Breast epithelium (tissue), 4 donors: ENCODE data around the gene KRR1. TPM values are rescaled to one million over a fixed set of nuclear protein-coding genes. Genes with fewer than 3 reads are reported as not detected.

Source experiments
- DNase-seq, 2 donors: peaks; one replicate each; pipeline ENCODE4 v3.0.0-alpha.2; 2019; ENCODE audit warnings: low spot score in 2 of 2
- H3K27ac ChIP-seq, 2 donors: fragments of 200-600 bp; sonication (generic) in 1 of 2; one replicate each; pipeline ENCODE4 v1.5.1; 2016 to 2019; ENCODE audit warnings: mild to moderate bottlenecking in 1 of 2
- H3K27me3 ChIP-seq, 2 donors: fragments of 200-600 bp; sonication (generic) in 1 of 2; one replicate each; pipeline versions ENCODE4 v1.5.1 to v1.6.0; 2017 to 2019; ENCODE audit warnings: control low read depth in 1 of 2, mild to moderate bottlenecking in 1 of 2
- H3K36me3 ChIP-seq: fragments of 200-600 bp; one replicate; pipeline ENCODE4 v1.5.1; 2019
- H3K4me1 ChIP-seq, 2 donors: fragments of 200-600 bp; sonication (generic); one replicate each; pipeline ENCODE4 v1.5.1; 2016 to 2019; ENCODE audit warnings: control low read depth in 1 of 2
- H3K4me3 ChIP-seq, 3 donors: fragments of 200-600 bp; sonication (generic); 1 replicate in 2 of 3; 2 replicates in 1 of 3; pipeline ENCODE4 v1.5.1; 2016 to 2019; ENCODE audit warnings: mild to moderate bottlenecking in 3 of 3, moderate library complexity in 2 of 3
- H3K9me3 ChIP-seq, 2 donors: fragments of 200-600 bp; sonication (generic) in 1 of 2; one replicate each; pipeline ENCODE4 v1.5.1; 2016 to 2019; ENCODE audit warnings: control low read depth in 1 of 2
- POLR2A ChIP-seq: fragments of 450-650 bp; IDR thresholded peaks from one replicate; pipeline ENCODE4 v1.6.1; 2016; ENCODE audit warnings: antibody characterized with exemption, mild to moderate bottlenecking, moderate library complexity
- POLR2AphosphoS5 ChIP-seq, 3 donors: sonication (generic); formaldehyde crosslinking; IDR thresholded peaks; one replicate each; pipeline ENCODE4 v1.6.1; 2017; ENCODE audit warnings: antibody characterized with exemption in 3 of 3
- intact Hi-C: fragments of 100-400 bp; cut with DNase I; formaldehyde crosslinking; loops from one replicate; pipeline ENCODE4 v1.15.1; 2023; ENCODE audit warnings: low total_unique reads
- total RNA-seq, 3 donors: library from RNA; depleted of rRNA; stranded (reverse); fragments of >200 nt; gene quantifications; one replicate each; pipeline ENCODE4 v1.1.0, GENCODE V29; 2016
- TF ChIP-seq, protein P1 (sequence below), 3 donors: fragments of 450-650 bp; IDR thresholded peaks; one replicate each; pipeline ENCODE4 v1.5.1; 2016 to 2017; ENCODE audit warnings: antibody characterized with exemption in 3 of 3, mild to moderate bottlenecking in 3 of 3, moderate library complexity in 3 of 3

Gene KRR1
- total RNA-seq, 3 donors from 2014 or later, result 34.1 to 56.9 (median 36.4) TPM

GRCh38 chr12:75507086-75507485 is 4.3 kb downstream of the KRR1 start:
- intact Hi-C loops, result no loop called here
- TF ChIP-seq POLR2AphosphoS5 (IDR thresholded peaks at IDR 0.05) (no peak), POLR2A (no peak)
- TF ChIP-seq, protein P1, sequence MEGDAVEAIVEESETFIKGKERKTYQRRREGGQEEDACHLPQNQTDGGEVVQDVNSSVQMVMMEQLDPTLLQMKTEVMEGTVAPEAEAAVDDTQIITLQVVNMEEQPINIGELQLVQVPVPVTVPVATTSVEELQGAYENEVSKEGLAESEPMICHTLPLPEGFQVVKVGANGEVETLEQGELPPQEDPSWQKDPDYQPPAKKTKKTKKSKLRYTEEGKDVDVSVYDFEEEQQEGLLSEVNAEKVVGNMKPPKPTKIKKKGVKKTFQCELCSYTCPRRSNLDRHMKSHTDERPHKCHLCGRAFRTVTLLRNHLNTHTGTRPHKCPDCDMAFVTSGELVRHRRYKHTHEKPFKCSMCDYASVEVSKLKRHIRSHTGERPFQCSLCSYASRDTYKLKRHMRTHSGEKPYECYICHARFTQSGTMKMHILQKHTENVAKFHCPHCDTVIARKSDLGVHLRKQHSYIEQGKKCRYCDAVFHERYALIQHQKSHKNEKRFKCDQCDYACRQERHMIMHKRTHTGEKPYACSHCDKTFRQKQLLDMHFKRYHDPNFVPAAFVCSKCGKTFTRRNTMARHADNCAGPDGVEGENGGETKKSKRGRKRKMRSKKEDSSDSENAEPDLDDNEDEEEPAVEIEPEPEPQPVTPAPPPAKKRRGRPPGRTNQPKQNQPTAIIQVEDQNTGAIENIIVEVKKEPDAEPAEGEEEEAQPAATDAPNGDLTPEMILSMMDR (IDR thresholded peaks at IDR 0.05), result no peak

DNA sequence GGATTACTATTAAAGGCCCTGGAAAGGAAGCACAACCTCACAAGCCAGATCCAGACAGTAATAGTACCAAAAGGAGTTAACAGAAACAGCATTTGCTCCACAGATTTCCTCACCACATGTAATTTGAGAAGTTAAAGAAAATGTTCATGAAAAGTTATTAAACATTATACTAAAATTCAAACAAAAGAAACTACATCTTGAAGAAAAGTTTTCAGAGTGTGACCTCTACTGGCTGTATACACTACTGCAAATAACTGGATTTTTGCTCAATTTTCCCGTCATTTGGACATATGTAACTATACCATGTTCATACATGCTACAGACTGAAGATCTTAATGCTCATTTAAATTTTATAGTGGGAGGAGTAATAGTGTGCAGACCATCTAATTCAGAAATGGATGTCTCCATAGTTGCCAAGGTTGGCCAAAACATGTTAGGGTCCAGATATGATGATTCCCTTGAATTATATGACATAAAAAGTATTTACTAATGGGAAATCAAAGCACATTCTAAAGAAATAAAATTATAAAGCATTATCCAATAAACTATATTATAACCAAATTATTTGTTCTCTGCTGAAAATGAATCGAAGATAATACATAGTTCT is 5.6 kb downstream of the KRR1 start:
- no peaks in the 10 kb centered on the region for H3K9me3 ChIP-seq
- no peak for DNase-seq
- H3K4me3 ChIP-seq, result no peak overlapping the region
- no peak overlapping the region for H3K27ac ChIP-seq
- intact Hi-C loops, result no loop called here
- no peak for TF ChIP-seq POLR2A
- TF ChIP-seq, protein P1 (IDR thresholded peaks at IDR 0.05), result peak in 2 of 3 donors; percentile 40 to 47
- TF ChIP-seq POLR2AphosphoS5 (IDR thresholded peaks at IDR 0.05), result no peak
- peaks cover 0 to 8% of the 10 kb centered on the region in 2 donors for H3K4me1 ChIP-seq
- no peaks in the 10 kb centered on the region for H3K36me3 ChIP-seq
- no peaks in the 10 kb centered on the region for H3K27me3 ChIP-seq

More at GRCh38 chr12:75507086-75507485, 4.3 kb downstream of the KRR1 start:
- peaks cover 0 to 8% of the 10 kb centered on the region in 2 donors for H3K4me1 ChIP-seq
- no peaks in the 10 kb centered on the region for H3K36me3 ChIP-seq
- no peak overlapping the region for H3K27ac ChIP-seq
- H3K27me3 ChIP-seq, result no peaks in the 10 kb centered on the region
- no peaks in the 10 kb centered on the region for H3K9me3 ChIP-seq
- DNase-seq, result no peak
- no peak overlapping the region for H3K4me3 ChIP-seq

DNA sequence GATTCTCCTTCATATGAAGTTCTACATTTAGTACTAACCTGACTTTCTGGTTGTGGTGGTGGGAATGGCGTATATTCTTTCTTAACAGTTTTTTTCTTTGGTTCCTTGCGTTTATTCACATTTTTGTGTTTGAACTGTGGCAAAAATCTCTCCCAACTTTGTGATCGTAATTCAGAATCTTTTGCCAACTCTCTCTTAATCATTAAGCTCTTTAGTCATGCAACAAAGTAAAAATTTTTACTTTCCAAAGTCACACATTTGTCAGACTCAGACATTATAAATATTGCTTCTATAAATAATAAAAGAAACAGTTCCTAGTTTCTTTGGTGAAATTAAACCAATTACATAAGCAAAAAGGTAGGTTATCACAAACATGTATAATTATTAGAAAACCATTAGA is 7.5 kb downstream of the KRR1 start:
- Histone ChIP-seq H3K4me1 (no peaks in the 10 kb centered on the region), H3K9me3 (no peaks in the 10 kb centered on the region), H3K27ac (no peak overlapping the region), H3K27me3 (no peaks in the 10 kb centered on the region), H3K36me3 (peaks cover 8% of the 10 kb centered on the region), H3K4me3 (no peak overlapping the region)
- TF ChIP-seq POLR2A, result no peak
- TF ChIP-seq, protein P1 (IDR thresholded peaks at IDR 0.05), result no peak
- TF ChIP-seq POLR2AphosphoS5 (IDR thresholded peaks at IDR 0.05), result no peak
- intact Hi-C loops, result no loop called here
- no peak for DNase-seq

GRCh38 chr12:75503459-75503858 is 8.0 kb downstream of the KRR1 start:
- Histone ChIP-seq H3K36me3 (peaks cover 10% of the 10 kb centered on the region), H3K27ac (no peak overlapping the region), H3K4me1 (no peaks in the 10 kb centered on the region), H3K27me3 (no peaks in the 10 kb centered on the region), H3K4me3 (no peak overlapping the region), H3K9me3 (no peaks in the 10 kb centered on the region)
- TF ChIP-seq POLR2AphosphoS5 (IDR thresholded peaks at IDR 0.05) (no peak), POLR2A (no peak)
- TF ChIP-seq, protein P1 (IDR thresholded peaks at IDR 0.05), result no peak
- intact Hi-C loops, result no loop called here
- no peak for DNase-seq

GRCh38 chr12:75491169-75491568 is 20.2 kb downstream of the KRR1 start:
- H3K36me3 ChIP-seq, result no peaks in the 10 kb centered on the region
- H3K4me1 ChIP-seq, result no peaks in the 10 kb centered on the region
- no peaks in the 10 kb centered on the region for H3K9me3 ChIP-seq
- H3K27ac ChIP-seq, result no peak overlapping the region
- H3K4me3 ChIP-seq, result no peak overlapping the region
- no peaks in the 10 kb centered on the region for H3K27me3 ChIP-seq
- DNase-seq, result no peak
- TF ChIP-seq, protein P1 (IDR thresholded peaks at IDR 0.05), result no peak
- TF ChIP-seq POLR2A (no peak), POLR2AphosphoS5 (IDR thresholded peaks at IDR 0.05) (no peak)
- intact Hi-C loops, result no loop called here
